Activated gamma-delta T cell treated with Interleukin-2 at 50 U/mL for 16 hours (primary cell): ENCODE measurements around the gene NCEH1.
"Not testable (repeated sequence)": the region's sequence is repeated elsewhere in the genome, so short reads cannot be mapped to it uniquely, and the experiment has no call there.

Experiments
- DNase-seq: peaks from one replicate; pipeline ENCODE4 v3.0.0-alpha.2; 2020

The NCEH1 gene

DNA sequence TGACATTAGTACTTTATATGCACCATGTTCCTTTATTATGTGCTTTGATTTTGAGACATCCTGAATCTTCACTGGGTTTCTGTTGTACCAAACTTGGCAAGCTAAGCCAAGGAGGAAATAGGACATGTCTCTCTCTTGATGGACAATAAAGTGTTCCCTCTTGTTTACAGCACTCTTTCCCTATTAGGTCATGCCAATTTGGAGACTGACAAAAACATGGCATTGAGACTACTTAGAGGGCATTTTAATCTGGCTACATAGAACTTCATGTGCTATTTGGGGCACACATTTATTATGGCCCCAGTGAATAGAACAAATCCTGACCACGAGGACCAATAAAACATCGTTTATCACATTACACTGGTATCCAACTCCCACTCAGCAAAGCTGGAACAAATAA is 102.3 kb downstream of the NCEH1 start:
- DNase-seq = no peak

DNA sequence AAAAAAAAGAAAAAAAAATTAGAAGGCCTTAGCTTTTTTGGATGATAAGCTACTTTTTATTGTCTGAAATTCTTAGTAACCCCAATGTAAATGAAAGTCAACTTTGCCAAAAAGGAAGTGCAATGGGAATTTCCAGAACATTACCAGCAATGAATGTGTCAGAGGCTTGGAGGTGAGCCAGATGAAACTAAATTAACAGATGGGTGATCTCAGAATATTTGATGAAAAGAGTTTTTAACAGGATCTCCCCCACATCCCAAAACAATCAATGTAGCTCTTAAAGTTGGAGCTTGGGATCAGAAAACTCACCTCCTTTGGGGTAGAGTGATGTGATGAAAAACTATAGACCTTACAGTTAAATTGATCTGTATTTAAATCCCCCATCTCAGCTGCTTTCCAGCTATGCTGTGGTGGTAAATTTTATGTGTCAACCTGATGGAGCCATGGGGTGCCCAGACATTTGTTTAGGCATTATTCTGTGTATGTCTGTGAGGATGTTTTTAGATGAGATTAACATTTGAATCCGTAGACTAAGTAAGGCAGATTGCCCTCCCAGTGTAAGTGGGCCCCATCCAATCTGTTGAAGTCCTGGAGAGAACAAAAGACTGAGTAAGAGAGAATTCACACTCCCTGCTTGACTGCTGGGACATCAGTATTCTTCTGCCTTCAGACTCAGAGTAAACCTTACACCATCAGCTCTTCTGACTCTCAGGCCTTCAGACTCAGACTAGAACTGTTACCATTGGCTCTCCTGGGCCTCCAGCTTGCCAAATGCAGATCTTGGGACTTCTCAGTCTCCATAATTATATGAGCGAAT is 103.4 kb downstream of the NCEH1 start:
- DNase-seq = no peak

DNA sequence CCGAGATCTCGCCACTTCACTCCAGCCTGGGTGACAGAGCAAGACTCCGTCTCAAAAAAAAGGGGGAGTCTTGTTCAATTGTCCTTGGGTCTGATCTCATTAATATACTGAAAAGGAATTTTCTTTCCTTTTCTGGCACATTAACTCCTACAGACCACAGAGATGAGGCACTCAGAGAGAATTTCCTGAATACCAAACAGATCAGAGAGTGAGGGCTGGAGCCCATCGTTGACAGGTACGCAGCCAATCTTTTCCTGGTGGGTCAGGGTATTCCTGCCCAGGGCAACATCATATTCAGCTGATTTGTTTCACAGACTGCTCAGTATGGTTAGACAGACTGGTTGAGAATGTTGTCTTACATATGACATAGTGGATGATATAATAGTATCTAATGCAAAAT is 104.8 kb downstream of the NCEH1 start:
- no peak for DNase-seq

DNA sequence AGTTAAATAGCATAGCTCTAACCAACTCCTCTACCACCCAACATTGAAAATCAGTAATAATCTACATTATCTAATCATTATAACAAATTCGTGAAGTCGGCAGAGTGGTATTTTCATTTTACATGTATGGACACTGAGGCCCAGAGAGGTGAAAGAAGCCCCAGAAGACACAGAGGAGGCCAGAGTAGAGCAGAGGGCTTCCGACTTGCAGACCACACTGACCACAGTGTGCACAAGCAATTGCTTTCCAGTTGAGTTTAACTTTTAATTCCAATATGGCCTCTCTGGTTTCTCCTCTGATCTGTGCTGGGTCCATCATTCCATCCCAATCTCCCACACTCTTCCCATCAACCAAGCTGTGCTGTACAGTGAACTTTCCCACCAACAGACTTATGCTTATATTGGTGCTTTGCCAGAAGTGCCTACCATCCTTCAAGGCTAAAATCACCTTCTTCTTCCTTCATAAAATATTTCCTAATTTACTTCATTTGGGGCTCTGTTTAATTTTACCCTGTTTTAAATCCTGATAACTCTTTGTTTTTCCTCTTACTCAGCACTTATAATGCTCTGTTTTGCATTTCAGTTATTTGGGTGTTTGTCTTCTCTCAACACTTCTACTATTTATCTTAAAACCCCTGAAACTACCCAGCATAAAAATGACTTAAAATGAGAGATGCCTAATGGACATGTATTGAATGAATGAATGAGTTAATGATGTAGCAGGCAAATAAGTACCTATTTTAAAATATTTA is 105.8 kb downstream of the NCEH1 start:
- no peak for DNase-seq

DNA sequence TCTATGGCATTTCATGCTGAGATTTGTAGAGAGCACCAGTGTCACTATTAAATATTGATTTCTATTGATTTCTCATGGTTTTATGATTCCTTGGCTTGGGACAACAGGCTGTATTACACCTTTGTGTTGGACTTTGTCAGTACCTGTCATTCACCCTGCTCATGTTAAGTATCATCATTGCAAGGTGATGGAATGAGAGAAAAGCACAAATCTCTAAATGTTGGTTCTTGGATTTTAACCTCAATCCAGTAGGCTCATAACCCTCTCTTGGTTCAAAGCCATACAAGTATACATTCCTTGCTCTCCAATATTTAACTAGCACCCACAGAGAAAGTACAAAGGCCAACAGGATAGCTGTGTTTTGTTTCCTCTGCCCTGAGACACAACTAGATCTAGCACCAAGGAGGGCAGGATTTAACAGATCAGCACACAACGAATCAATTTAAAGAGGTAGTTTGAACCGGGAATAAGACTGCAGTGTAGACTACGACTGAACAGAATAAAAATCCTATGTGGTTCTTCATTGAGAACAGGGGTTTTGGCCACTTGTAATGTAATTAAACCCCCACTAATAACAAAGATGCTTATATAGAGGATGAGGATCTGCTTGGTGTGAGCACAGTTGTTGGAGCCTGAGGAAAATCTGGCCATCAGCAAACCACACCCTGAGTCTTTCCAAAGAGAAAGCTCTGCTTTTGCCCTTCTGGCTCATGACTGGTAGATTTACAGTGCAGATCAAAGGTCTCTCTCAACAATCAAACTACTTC is 109.6 kb downstream of the NCEH1 start:
- DNase-seq = no peak

DNA sequence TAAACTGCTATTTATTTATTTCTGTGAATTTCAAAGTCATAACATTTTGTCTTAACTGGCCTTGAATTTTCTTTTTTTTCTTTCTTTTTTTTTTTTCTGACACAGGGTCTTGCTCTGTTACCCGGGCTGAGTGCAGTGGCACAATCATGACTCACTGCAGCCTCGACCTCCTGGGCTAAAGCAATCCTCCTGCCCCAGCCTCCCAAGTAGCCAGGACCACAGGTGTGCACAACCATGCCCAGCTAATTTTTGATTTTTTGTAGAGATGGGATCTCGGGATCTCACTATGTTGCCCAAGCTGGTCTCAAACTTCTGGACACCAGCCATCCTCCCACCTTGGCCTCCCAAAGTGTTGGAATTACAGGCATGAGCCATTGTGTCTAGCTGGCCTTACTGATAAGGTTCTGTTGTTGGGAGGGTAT is 110.2 kb downstream of the NCEH1 start:
- no peak for DNase-seq

DNA sequence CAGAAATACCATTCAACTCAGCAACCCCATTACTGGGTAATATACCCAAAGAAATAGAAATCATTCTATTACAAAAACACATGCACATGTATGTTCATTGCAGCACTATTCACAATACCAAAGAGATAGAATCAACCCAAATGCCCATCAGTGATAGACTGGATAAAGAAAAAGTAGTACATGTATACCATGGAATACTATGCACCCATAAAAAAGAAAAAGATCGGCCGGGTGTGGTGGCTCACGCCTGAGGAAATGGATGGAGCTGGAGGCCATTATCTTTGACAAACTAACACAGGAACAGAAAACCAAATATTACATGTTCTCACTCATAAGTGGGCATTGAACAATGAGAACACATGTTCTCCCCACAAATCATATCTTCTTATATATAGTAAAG is 112.0 kb downstream of the NCEH1 start:
- DNase-seq = no peak

DNA sequence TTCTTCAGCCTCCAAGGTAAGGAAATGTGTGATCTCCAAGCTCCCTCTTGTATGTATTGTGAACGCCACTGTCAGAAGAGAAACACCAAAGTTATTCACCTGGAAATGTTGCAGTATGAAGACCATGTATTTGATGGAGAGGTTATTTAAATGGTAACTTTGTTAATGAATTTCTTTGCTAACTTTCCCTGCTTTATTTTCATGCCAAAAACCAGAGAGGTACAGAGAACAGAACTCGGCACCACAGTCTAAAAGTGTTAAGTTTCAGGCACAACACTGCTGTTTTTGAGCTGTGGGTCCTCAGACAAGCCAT is 114.5 kb downstream of the NCEH1 start:
- no peak for DNase-seq

DNA sequence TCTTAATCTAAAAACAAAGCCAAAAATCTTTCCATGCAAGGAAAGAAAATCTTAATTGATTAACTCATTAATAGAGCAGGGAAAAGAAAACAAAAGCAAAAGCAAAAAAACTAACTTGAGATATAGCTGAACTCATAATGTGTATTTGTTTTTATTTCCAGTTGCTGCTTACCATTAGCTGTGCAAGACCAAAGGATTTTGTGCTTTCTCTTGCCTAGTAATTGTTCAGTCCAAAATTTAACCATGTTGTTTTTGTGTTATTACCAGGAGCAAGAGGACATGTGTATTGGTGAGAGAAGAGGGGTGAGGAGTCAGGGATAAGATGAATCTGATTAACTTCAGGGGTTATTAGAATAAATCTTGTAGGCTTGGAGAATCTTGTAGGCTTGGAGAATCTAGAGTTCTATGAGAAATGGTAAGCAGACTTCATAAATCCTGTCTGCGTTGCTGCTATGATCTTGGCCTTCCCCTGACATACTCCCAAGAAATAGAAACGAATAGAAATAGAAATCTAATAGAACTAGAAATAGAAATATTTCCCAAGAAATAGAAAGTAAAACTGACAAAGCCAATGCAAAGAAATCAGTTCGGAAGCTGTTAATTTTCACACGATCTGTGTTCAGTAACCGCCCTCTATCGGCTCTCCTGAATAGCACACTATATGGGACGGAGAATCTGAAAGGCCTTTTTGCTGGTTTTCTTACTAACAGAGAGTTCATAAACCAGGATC is 115.0 kb downstream of the NCEH1 start:
- peak; percentile 35 for DNase-seq

DNA sequence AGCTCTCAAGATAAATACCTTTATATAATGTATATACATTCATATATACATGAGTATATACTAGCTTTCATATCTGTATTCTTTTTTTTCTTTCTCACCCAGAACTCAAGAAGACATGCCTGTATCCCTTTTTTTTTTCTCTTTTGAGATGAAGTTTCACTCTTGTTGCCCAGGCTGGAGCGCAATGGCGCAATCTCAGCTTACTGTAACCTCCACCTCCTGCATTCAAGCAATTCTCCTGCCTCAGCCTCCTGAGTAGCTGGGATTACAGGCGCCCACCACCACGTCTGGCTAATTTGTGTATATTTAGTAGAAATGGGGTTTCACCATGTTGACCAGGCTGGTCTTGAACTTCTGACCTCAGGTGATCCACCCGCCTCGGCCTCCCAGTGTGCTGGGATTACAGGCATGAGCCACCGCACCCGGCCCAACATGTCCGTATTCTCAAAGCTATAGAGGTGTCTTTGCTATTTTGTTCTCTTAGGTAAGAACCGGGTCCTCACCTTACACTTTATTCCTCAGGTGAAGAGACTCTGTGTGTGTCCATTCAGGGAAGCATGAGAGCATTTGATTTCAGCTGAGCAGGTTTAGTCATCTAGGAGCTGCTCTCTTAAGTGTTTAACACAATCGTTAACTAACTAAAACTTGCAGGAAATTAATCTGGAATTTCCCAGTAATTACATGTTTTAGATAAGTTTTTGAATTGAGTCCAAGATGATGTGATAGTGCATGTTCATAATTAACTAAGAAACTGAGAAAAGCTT is 115.8 kb downstream of the NCEH1 start:
- DNase-seq = not testable (repeated sequence)

DNA sequence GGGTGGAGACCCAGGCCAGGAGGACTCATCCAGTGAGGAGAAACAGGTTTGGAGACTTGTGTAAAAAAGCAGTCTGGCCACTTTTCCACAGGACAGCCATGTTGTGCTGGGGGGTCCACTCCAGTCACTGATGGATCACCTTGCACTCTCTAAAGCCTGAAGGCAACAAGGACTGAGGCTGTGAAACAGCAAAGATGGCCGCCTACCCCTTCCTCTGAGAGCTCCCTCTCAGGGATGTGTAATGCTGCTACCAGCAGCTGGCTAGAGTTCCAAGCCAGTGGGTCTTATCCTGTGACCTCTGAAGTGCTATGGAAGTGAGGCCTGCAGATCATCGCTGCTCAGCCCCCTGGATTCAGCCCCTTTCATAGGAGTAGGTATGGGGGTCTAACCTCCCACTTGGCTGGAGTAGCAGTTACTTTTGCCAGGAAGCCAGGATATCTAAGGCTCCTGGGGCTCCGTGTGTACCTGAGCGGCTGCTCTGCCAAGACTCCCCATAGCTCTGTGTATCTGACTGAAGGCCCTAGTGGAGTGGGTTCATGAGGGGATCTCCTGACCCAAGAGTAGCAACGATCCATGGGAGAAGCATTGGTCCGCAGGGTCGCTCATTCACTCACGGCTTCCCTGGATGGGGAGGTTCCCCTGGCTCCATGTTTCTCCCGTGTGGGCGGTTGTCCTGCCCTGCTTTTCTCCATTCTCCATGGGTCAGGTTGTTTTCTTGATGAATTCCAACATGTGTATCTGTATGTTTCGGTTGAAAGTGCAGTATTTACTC is 117.8 kb downstream of the NCEH1 start:
- no peak for DNase-seq

DNA sequence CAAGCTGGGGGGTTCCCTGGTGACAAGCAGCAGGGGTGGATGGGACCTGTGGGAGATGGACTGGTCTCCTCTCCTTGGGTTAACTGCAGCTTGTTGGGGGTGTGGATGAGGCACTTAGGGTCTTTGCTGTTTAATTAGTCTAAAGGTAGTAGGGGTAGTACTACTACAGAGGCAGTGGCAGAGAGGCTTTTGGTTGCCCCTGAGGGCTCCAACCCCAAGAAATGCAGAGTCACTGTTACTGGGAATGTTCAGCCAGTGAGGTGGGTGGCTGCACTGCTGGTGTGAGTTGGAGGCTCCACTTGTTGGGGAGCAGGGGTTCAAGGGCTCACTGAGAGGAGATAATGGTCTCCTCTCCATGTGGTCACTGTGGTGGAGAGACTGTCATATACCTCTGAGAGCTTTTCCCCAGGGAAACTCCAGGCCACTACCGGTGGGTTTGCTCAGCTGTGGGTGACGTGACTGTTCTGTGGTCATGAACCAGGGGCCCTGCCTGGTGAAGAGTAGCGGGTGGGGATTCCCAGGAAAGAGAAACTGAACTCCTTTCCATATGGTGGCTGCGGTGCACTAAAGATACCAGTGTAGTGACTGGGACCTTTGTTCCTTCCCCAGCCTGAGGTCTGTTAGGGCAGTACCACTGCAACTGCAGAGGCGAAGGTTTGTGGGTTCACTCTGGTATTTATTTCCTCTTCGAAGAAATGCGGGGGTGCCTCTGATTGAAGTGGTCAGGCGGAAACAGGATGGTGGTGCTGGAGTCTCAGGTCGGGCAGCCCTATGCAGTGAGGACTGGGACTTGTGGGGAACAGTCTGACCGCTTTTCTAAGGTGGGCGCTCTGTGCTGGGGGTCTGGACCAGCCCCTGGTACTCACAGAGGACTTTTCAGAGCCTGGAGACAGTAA is 118.7 kb downstream of the NCEH1 start:
- DNase-seq = peak; percentile 46

DNA sequence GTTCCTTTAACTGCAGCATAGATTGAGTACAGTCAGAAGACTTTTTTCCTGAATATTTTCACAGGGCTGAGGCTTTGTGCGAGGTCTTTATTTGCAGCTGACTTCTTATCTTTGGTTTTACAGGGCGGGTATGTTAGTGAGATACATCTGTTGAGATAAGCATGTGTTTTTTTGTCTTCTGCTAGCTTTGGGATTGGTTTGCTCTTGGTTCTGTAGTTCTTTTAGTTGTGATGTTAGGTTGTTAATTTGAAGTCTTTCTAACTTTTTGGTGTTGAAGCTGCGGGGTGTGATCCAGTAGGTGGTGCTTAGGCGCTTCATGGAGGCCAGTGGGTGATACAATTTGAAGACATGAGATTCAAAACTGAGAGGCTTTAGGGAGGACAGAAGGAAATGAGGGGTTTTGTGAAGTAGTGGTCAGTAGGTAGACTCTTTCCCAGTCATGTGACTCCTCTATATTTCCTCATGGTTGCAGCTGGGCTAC is 119.7 kb downstream of the NCEH1 start:
- no peak for DNase-seq

DNA sequence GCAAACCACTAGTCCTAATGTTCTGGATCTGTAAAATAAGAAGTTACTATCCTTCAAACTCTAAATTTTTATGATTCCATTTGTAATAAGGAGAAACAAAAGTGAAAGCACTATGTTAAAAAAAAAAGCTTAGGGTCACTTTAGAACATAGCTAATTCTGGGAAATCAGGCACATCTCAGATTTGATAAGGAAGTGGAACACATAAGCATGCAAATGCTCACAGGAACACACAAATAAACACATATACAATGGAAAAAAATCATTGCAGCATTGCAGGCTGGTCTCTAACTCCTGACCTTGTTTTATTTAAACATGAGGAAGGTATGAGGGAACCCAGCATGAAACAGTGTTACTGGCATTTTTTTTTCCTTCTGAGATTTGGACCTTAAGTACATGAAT is 124.4 kb downstream of the NCEH1 start:
- DNase-seq = no peak

DNA sequence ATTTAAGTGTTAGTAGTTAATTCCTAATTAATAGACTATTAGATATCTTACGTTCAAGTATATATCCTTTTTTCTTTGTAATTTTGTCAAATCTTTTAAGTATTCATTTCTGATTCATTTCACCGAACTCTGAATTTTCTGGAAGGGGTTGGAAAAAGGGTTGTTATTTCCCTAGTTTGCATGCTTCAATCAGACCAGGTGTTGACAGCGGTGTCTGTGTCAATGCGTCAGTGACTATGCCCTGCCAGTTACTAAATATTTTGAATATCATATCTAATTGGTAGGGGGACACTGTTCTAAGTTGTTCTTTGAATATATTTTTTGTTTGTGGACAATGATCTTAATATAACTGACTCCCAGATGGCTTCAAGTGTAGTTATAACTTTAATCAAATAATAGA is 124.9 kb downstream of the NCEH1 start:
- no peak for DNase-seq

DNA sequence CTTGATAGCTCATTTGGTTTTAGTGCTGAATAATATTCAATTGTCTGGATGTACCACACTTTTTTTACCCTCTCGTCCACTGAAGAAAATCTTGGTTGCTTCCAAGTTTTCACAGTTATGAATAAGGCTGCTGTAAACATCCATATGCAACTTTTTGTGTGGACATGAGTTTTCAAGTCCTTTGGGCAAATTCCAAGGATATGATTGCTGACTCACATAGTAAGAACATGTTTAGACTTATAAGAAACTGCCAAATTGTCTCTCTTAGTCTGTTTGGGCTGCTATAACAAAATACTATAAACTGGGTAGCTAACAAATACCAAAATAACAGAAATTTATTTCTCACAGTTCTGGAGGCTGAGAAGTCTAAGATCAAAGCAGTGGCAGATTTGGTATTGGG is 128.2 kb downstream of the NCEH1 start:
- no peak for DNase-seq

DNA sequence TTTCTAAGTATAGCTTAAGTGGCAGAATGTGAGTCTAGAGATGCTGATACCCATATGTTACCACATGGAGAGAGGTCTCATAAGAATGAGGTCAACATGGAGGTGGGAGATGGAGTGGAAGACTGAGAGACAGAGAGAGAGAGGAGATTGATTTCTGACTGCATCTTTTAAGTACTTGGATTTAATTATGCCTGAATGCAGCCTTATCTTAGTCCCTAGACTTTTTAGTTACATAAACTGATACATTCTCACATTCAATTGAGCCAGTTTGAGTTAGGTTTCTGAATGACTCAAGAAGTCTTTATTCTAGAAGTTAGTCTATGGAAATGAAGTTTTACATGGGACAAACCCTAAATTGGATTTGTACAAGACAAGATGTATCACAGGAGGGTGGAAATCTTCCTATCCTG is 129.1 kb downstream of the NCEH1 start:
- no peak for DNase-seq

DNA sequence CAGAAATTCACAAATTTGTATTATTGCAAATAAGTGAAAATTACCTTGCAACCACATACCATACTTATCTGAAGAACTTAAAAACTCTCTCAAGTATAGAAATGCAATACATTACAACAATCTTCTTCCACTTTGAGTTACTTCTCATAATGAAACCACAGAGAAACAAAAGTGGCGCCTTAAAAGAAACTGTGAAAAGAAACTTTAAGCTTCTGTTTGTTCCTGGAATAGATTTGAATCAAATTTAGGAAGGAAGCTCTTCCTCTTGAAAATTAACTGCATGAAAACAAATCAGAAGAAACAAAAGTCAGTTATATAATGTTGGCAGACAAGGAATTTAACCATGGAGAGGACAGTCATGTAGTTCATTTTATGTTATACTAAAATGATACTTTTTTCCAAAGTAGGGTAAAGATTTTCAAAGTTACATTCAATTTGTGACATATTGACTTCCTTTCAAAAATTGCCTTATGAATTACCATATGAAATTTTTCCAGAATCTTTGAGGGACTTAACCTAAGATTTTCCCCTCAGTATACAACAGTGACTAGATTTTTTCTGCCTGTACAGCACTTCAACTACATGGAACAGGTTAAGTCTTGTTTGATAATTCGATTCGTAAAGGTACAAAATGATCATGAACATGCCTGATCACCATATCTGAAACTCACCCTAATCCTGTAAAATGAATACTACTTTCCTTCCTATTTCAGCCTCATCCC is 130.0 kb downstream of the NCEH1 start:
- DNase-seq = no peak
